ENCODE data around the gene ST6GAL1. TPM values are rescaled to one million over a fixed set of nuclear protein-coding genes. Genes with fewer than 3 reads are reported as not detected.

ST6GAL1 gene
- total and polyA plus RNA-seq, 2 of the 13 experiments (the other 11 are each of a cell fraction or from before 2014, with no cell fraction given) = 79.9 to 164 TPM

DNA sequence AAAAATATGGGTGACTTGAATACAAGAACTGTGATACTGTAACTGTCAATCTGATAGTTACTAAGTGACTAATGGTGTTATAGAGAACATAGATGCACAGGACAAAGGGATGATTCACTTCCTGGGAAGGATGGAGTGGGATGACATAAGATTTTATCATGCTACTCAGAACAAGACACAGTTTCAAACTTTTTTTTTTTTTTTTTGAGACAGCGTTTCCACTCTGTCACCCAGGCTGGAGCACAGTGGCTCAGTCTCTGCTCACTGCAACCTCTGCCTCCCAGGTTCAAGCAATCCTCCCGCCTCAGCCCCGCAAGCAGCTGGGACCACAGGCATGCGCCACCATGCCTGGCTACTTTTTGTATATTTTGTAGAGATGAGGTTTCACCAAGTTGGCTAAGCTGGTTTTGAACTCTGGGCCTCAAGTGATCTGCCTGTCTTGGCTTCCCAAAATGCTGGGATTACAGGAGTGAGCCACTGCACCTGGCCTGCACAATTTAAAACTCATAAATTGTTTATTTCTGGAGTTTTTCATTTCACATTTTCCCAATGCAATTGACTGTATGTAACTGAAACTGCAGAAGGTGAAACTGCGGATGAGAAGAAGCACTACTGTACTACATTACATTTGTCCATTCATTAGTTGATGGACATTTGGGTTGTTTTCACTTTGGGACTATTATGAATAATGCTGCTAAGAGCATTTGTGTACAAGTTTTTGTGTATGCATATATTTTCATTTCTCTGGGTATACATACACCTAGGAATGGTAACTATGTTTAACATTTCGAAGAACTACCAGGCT is 47.2 kb upstream of the ST6GAL1 start:
- peak; percentile 65 for DNase-seq (ENCODE audit: low spot score)
- in situ Hi-C loops (cut with HindIII; ENCODE audit: extremely low pct_ligation_motif_present, low pct_unique_long_range_greater_than_20kb) (no loop called here), intact Hi-C loops (cut with micrococcal nuclease; ENCODE audit: unreplicated experiment) (no loop called here)
- Histone ChIP-seq H3K4me1 (ENCODE audit: insufficient read depth, low read length) (peaks cover 7% of the 10 kb centered on the region; the same call in 1 of the 2 replicates), H4K20me1 (ENCODE audit: insufficient read depth, low read length) (no peaks in the 10 kb centered on the region), H3K4me2 (ENCODE audit: low read depth, low read length) (no peak overlapping the region), H3K27ac (ENCODE audit: extremely low read length, insufficient read depth, low read length) (no peak overlapping the region), H3K9me3 (ENCODE audit: low read length) (no peaks in the 10 kb centered on the region), H3K36me3 (replicated peaks in 1 of 2; ENCODE audit: control insufficient read depth in 1 of 2, insufficient read depth in 2 of 2, low read length in 2 of 2) (no peaks in the 10 kb centered on the region), H3K9ac (ENCODE audit: insufficient read depth, low read depth, low read length) (no peak overlapping the region), H3K4me3 (replicated peaks in 1 of 3; ENCODE audit: insufficient read depth in 1 of 3, low read depth in 2 of 3, low read length in 3 of 3) (no peak overlapping the region), H3K27me3 (ENCODE audit: control insufficient read depth in 1 of 2, insufficient read depth in 2 of 2, low read length in 2 of 2) (0 out of 5 replicates have a peak, but pooled peaks cover 2 to 6% of the 10 kb centered on the region in 2 experiments), H3K79me2 (ENCODE audit: insufficient read depth, low read length) (no peaks in the 10 kb centered on the region), H2AFZ (ENCODE audit: low read length) (no peak overlapping the region)
- BruUV-seq (replicated peaks) = no TSS peak
- ATAC-seq = no peak; the same call in 2 of the 3 replicates
- ChIA-PET CTCF (ENCODE audit: low intra/inter-chr PET ratio, low total read pairs) (no interaction called here), POLR2A (no interaction called here)
- FAIRE-seq = no peak
- WGBS (ENCODE audit: low lambda C conversion rate) = 58% methylated on average over 6 of the region's 6 CpGs
- no peak for TF ChIP-seq TCF7 (IDR thresholded peaks at IDR 0.05; ENCODE audit: low read depth)
- TF ChIP-seq ZFY (CRISPR knock-in tag; IDR thresholded peaks at IDR 0.05) = no peak
- no peak for TF ChIP-seq ONECUT2 (CRISPR knock-in tag; IDR thresholded peaks at IDR 0.05)
- no peak for TF ChIP-seq FOXA3 (CRISPR knock-in tag; IDR thresholded peaks at IDR 0.05)
- TF ChIP-seq HNF4G (IDR thresholded peaks at IDR 0.05; ENCODE audit: borderline replicate concordance, low read depth, low read length) = no peak
- no peak for TF ChIP-seq HNF4G (CRISPR knock-in tag; IDR thresholded peaks at IDR 0.05; ENCODE audit: borderline replicate concordance, low read depth)
- no peak for TF ChIP-seq HNRNPK (IDR thresholded peaks at IDR 0.05; ENCODE audit: low read depth, low read length, poor library complexity, severe bottlenecking)
- TF ChIP-seq ZNF776 (CRISPR knock-in tag; IDR thresholded peaks at IDR 0.05) = no peak
- no peak for TF ChIP-seq JUND (CRISPR knock-in tag; IDR thresholded peaks at IDR 0.05)
- no peak for TF ChIP-seq RARG (CRISPR knock-in tag; IDR thresholded peaks at IDR 0.05; ENCODE audit: low read depth)
- no peak for TF ChIP-seq SRSF9 (IDR thresholded peaks at IDR 0.05; ENCODE audit: borderline replicate concordance, insufficient read depth, low read depth, low read length, poor library complexity, severe bottlenecking)
- TF ChIP-seq, protein P1, sequence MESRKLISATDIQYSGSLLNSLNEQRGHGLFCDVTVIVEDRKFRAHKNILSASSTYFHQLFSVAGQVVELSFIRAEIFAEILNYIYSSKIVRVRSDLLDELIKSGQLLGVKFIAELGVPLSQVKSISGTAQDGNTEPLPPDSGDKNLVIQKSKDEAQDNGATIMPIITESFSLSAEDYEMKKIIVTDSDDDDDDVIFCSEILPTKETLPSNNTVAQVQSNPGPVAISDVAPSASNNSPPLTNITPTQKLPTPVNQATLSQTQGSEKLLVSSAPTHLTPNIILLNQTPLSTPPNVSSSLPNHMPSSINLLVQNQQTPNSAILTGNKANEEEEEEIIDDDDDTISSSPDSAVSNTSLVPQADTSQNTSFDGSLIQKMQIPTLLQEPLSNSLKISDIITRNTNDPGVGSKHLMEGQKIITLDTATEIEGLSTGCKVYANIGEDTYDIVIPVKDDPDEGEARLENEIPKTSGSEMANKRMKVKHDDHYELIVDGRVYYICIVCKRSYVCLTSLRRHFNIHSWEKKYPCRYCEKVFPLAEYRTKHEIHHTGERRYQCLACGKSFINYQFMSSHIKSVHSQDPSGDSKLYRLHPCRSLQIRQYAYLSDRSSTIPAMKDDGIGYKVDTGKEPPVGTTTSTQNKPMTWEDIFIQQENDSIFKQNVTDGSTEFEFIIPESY (CRISPR knock-in tag; IDR thresholded peaks at IDR 0.05) = peak; percentile 56; the same call in 1 of the 2 replicates
- TF ChIP-seq ZKSCAN1 (IDR thresholded peaks at IDR 0.05; ENCODE audit: low read length) = no peak
- peak; percentile 21; the same call in 1 of the 2 replicates for TF ChIP-seq GATAD2A (CRISPR knock-in tag; IDR thresholded peaks at IDR 0.05)
- no peak for TF ChIP-seq ZNF674 (CRISPR knock-in tag; IDR thresholded peaks at IDR 0.05; ENCODE audit: low read depth)
- no peak for TF ChIP-seq CBX1 (IDR thresholded peaks at IDR 0.05; ENCODE audit: low read depth)
- TF ChIP-seq NKX3-1 (CRISPR knock-in tag; IDR thresholded peaks at IDR 0.05) = no peak
- TF ChIP-seq, protein P2, sequence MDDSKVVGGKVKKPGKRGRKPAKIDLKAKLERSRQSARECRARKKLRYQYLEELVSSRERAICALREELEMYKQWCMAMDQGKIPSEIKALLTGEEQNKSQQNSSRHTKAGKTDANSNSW (CRISPR knock-in tag; IDR thresholded peaks at IDR 0.05; ENCODE audit: borderline replicate concordance) = no peak
- TF ChIP-seq ZNF20 (CRISPR knock-in tag; IDR thresholded peaks at IDR 0.05) = no peak
- TF ChIP-seq DMAP1 (CRISPR knock-in tag; IDR thresholded peaks at IDR 0.05) = no peak
- peak; percentile 25; the same call in 1 of the 2 replicates for TF ChIP-seq FOSL2 (CRISPR knock-in tag; IDR thresholded peaks at IDR 0.05)
- TF ChIP-seq, protein P3, sequence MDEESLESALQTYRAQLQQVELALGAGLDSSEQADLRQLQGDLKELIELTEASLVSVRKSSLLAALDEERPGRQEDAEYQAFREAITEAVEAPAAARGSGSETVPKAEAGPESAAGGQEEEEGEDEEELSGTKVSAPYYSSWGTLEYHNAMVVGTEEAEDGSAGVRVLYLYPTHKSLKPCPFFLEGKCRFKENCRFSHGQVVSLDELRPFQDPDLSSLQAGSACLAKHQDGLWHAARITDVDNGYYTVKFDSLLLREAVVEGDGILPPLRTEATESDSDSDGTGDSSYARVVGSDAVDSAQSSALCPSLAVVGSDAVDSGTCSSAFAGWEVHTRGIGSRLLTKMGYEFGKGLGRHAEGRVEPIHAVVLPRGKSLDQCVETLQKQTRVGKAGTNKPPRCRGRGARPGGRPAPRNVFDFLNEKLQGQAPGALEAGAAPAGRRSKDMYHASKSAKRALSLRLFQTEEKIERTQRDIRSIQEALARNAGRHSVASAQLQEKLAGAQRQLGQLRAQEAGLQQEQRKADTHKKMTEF (CRISPR knock-in tag; IDR thresholded peaks at IDR 0.05) = no peak
- no peak for TF ChIP-seq RFXAP (CRISPR knock-in tag; IDR thresholded peaks at IDR 0.05; ENCODE audit: borderline replicate concordance)

All from HepG2 (cell line).